ENCODE measurements around the gene GALK2. TPM values are rescaled to one million over a fixed set of nuclear protein-coding genes. Genes with fewer than 3 reads are reported as not detected.

GALK2 gene
- total and polyA plus RNA-seq, 2 of the 4 experiments (the other 2 are of a cell fraction), result 27.0 to 63.6 TPM

DNA sequence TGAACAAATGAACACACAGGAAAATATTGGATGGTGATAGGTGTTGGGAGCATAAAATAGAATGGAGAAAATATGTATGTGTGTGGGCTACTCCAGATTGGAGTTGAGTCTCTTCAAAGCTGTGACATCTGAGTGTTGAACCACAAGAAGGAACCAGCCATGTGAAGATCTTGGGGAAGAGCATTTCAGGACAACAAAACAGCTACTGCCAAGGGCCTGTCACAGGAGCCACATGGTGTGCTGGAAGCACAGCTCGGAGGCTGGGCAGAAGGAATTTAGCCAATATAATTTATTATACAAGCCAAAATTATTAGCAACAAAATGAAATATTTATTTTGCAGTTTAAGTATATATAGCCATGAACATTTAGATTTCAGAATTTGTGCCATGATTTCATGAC, 144.7 kb downstream of the GALK2 start:
- H3K14ac ChIP-seq (replicated peaks; ENCODE audit: low read depth, low read length), result no peak overlapping the region
- peaks cover 4% of the 10 kb centered on the region; the same call in 1 of the 2 replicates for H4K20me1 ChIP-seq (ENCODE audit: insufficient read depth, low read length)
- H3K4me1 ChIP-seq (ENCODE audit: control insufficient read depth, insufficient read depth, low read length), result peaks cover 6% of the 10 kb centered on the region
- H2BK20ac ChIP-seq (ENCODE audit: low read depth, low read length), result no peak overlapping the region
- H2AK5ac ChIP-seq (ENCODE audit: low read depth, low read length), result no peak overlapping the region
- H3K9ac ChIP-seq (ENCODE audit: low read depth, low read length), result no peak overlapping the region
- H3K36me3 ChIP-seq (ENCODE audit: control insufficient read depth, insufficient read depth, low read length), result peaks cover 6% of the 10 kb centered on the region
- no peak overlapping the region for H3K27ac ChIP-seq (ENCODE audit: insufficient read depth, low read length)
- CTCF ChIA-PET, result interaction anchor here (0.6 kb wide), 1 partner anchor 149 kb away, joined by 4 read pairs; no protein-coding TSS in a partner anchor
- POLR2A ChIA-PET (ENCODE audit: unreplicated experiment), result no interaction called here
- ATAC-seq (ENCODE audit: low read depth) (no peak), DNase-seq (no peak)
- in situ Hi-C loops (cut with MboI; ENCODE audit: low sequenced_read_pairs) (no loop called here), dilution Hi-C loops (cut with HindIII; ENCODE audit: low sequenced_read_pairs, unreplicated experiment) (no loop called here), intact Hi-C loops (cut with micrococcal nuclease) (no loop called here)
- H2BK120ac ChIP-seq (ENCODE audit: low read depth, low read length), result no peak overlapping the region
- no peak overlapping the region for H4K8ac ChIP-seq (ENCODE audit: low read depth in 2 of 2, low read length in 2 of 2)
- H2AFZ ChIP-seq (replicated peaks; ENCODE audit: low read length, poor library complexity), result no peak overlapping the region
- WGBS, 2 experiments (ENCODE audit: extremely low coverage in 2 of 2, insufficient read length in 1 of 2), result no CpG with 5 or more reads among the region's 1 CpG
- H4K5ac ChIP-seq (ENCODE audit: low read depth, low read length), result no peak overlapping the region
- no peak for TF ChIP-seq NFE2L2 (IDR thresholded peaks at IDR 0.05; ENCODE audit: low read depth, low read length)
- TF ChIP-seq RAD21 (IDR thresholded peaks at IDR 0.05; ENCODE audit: low read length), result no peak
- no peak for TF ChIP-seq BHLHE40 (IDR thresholded peaks at IDR 0.05; ENCODE audit: low read depth, low read length)
- TF ChIP-seq CEBPB (IDR thresholded peaks at IDR 0.05; ENCODE audit: low read depth, low read length), result no peak
- TF ChIP-seq, protein P1, sequence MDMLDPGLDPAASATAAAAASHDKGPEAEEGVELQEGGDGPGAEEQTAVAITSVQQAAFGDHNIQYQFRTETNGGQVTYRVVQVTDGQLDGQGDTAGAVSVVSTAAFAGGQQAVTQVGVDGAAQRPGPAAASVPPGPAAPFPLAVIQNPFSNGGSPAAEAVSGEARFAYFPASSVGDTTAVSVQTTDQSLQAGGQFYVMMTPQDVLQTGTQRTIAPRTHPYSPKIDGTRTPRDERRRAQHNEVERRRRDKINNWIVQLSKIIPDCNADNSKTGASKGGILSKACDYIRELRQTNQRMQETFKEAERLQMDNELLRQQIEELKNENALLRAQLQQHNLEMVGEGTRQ (IDR thresholded peaks at IDR 0.05; ENCODE audit: low read depth, low read length), result no peak
- no peak for TF ChIP-seq MXI1 (IDR thresholded peaks at IDR 0.05; ENCODE audit: borderline replicate concordance, low read depth, low read length)
- TF ChIP-seq, protein P2, sequence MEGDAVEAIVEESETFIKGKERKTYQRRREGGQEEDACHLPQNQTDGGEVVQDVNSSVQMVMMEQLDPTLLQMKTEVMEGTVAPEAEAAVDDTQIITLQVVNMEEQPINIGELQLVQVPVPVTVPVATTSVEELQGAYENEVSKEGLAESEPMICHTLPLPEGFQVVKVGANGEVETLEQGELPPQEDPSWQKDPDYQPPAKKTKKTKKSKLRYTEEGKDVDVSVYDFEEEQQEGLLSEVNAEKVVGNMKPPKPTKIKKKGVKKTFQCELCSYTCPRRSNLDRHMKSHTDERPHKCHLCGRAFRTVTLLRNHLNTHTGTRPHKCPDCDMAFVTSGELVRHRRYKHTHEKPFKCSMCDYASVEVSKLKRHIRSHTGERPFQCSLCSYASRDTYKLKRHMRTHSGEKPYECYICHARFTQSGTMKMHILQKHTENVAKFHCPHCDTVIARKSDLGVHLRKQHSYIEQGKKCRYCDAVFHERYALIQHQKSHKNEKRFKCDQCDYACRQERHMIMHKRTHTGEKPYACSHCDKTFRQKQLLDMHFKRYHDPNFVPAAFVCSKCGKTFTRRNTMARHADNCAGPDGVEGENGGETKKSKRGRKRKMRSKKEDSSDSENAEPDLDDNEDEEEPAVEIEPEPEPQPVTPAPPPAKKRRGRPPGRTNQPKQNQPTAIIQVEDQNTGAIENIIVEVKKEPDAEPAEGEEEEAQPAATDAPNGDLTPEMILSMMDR (conservative IDR thresholded peaks at IDR 0.05; ENCODE audit: low read depth, low read length), result no peak
- TF ChIP-seq MAZ (IDR thresholded peaks at IDR 0.05; ENCODE audit: borderline replicate concordance, low read depth, low read length), result no peak
- TF ChIP-seq, protein P3, sequence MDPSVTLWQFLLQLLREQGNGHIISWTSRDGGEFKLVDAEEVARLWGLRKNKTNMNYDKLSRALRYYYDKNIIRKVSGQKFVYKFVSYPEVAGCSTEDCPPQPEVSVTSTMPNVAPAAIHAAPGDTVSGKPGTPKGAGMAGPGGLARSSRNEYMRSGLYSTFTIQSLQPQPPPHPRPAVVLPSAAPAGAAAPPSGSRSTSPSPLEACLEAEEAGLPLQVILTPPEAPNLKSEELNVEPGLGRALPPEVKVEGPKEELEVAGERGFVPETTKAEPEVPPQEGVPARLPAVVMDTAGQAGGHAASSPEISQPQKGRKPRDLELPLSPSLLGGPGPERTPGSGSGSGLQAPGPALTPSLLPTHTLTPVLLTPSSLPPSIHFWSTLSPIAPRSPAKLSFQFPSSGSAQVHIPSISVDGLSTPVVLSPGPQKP (IDR thresholded peaks at IDR 0.05; ENCODE audit: borderline replicate concordance, low read depth, low read length), result no peak
- H3K79me1 ChIP-seq (ENCODE audit: low read depth in 1 of 2, low read length in 2 of 2), result peaks cover 5 to 29% of the 10 kb centered on the region in 2 experiments
- no peak overlapping the region for H2BK5ac ChIP-seq (ENCODE audit: low read depth, low read length, poor library complexity, severe bottlenecking)
- H2BK15ac ChIP-seq (ENCODE audit: low read depth, low read length), result no peak overlapping the region
- no peak overlapping the region for H3K4me3 ChIP-seq (ENCODE audit: insufficient read depth, low read depth, low read length)
- no TSS peak for BruUV-seq (replicated peaks)
- no peak overlapping the region for H2AK9ac ChIP-seq (replicated peaks; ENCODE audit: low read depth, low read length, poor library complexity)
- no peak overlapping the region for H3K4ac ChIP-seq (ENCODE audit: low read depth, low read length)
- H3K9me3 ChIP-seq (ENCODE audit: control insufficient read depth, insufficient read depth, low read length), result no peaks in the 10 kb centered on the region
- no peaks in the 10 kb centered on the region for H3K27me3 ChIP-seq (ENCODE audit: control insufficient read depth, insufficient read depth, low read length)
- H3K56ac ChIP-seq (ENCODE audit: extremely low read depth, insufficient read depth, low read length), result no peak overlapping the region
- no peak overlapping the region for H3K4me2 ChIP-seq (ENCODE audit: low read depth, low read length)
- peaks cover 11% of the 10 kb centered on the region for H3K9me1 ChIP-seq (ENCODE audit: insufficient read depth, low read length)
- H3K23ac ChIP-seq (ENCODE audit: low read depth, low read length), result no peak overlapping the region
- H3K18ac ChIP-seq (ENCODE audit: low read depth, low read length), result no peak overlapping the region
- no peak overlapping the region for H4K91ac ChIP-seq (ENCODE audit: insufficient read depth, low read depth, low read length)
